K562 (cell line): Measurements from ENCODE around the gene EPHB6. TPM values are rescaled to one million over a fixed set of nuclear protein-coding genes. Genes with fewer than 3 reads are reported as not detected.
A peak's percentile ranks its signal among the peaks of the same experiment; 100 is the strongest.

Source experiments
- HDAC2 ChIP-seq: fragments of 450-650 bp; IDR thresholded peaks from 2 replicates; pipeline ENCODE4 v1.6.1; 2016; ENCODE audit warnings: mild to moderate bottlenecking
- HNRNPLL ChIP-seq: fragments of 200-400 bp; formaldehyde crosslinking; IDR thresholded peaks from 2 replicates; pipeline ENCODE4 v1.6.1; 2017; ENCODE audit warnings: low read length, low read depth, mild to moderate bottlenecking; ENCODE audit not compliant: poor library complexity, severe bottlenecking
- KLF1 ChIP-seq: fragments of 450-650 bp; IDR thresholded peaks from 2 replicates; pipeline ENCODE4 v1.6.1; 2016; ENCODE audit warnings: missing genetic modification characterization, missing compliant biosample characterization
- MYC ChIP-seq, 2 experiments: fragments of 250-450 bp in 1 of 2; sonication (Bioruptor Pico) in 1 of 2; IDR thresholded peaks; 2 replicates each; pipeline versions ENCODE4 v1.5.1 to v1.6.1; 2012 to 2021; ENCODE audit warnings: low read depth in 2 of 2, borderline replicate concordance in 1 of 2, improper control_type of control experiment in 1 of 2, low read length in 1 of 2, mild to moderate bottlenecking in 1 of 2, moderate library complexity in 1 of 2
- NFIC ChIP-seq: fragments of 450-650 bp; IDR thresholded peaks from 2 replicates; pipeline ENCODE4 v1.6.1; 2017; ENCODE audit warnings: mild to moderate bottlenecking, inconsistent platforms
- NR2C2 ChIP-seq, 2 experiments: fragments of 200-800 bp in 1 of 2; sonication (Bioruptor generic) in 1 of 2; sonication (generic) in 1 of 2; formaldehyde crosslinking in 1 of 2; IDR thresholded peaks; 2 replicates each; pipeline versions ENCODE4 v1.6.1 to v1.8.0; 2016 to 2022; ENCODE audit warnings: mild to moderate bottlenecking in 1 of 2, missing compliant biosample characterization in 1 of 2, missing genetic modification characterization in 1 of 2, missing genetic modification reagents in 1 of 2
- NRF1 ChIP-seq, 2 experiments: fragments of 450-650 bp; IDR thresholded peaks in 1 of 2; conservative IDR thresholded peaks in 1 of 2; 2 replicates each; pipeline ENCODE4 v1.6.1; 2014; ENCODE audit warnings: mild to moderate bottlenecking in 2 of 2
- PCBP1 ChIP-seq: fragments of 200-400 bp; formaldehyde crosslinking; IDR thresholded peaks from 2 replicates; pipeline ENCODE4 v1.6.1; 2018; ENCODE audit warnings: mild to moderate bottlenecking, low read depth, low read length; ENCODE audit not compliant: poor library complexity, severe bottlenecking
- POLR3G ChIP-seq: IDR thresholded peaks from 2 replicates; pipeline ENCODE4 v1.6.1; 2011; ENCODE audit not compliant: insufficient read length, insufficient replicate concordance; ENCODE audit errors: extremely low read depth
- polyA plus RNA-seq, 8 experiments: library from polyadenylated mRNA; depleted of rRNA in 4 of 8; stranded (reverse) in 5 of 8; unstranded in 3 of 8; fragments of >200 nt; fragmentation: Nextera tagmentation in 2 of 8; fragmentation: Illumina TruSeq in 1 of 8; extraction: Ambion mirVana in 2 of 8; extraction: Trizol in 1 of 8; gene quantifications; 2 replicates each; pipeline versions ENCODE4 v1.2.1 to v1.2.3, GENCODE V29; 2011 to 2014; ENCODE audit warnings: inconsistent platforms in 1 of 8, missing spikeins in 1 of 8
- total RNA-seq, 7 experiments: library from RNA; depleted of rRNA in 6 of 7; stranded (reverse); fragments of >200 nt in 6 of 7; fragmentation: Illumina TruSeq in 2 of 7; extraction: Trizol in 2 of 7; gene quantifications; 2 replicates each; pipeline versions ENCODE4 v1.2.1 to v1.2.3, GENCODE V29; 2011 to 2021; ENCODE audit warnings: low replicate concordance in 1 of 7
- TF ChIP-seq, protein P1 (sequence below), 2 experiments: IDR thresholded peaks; 2 replicates each; pipeline ENCODE4 v1.6.1; 2012; ENCODE audit warnings: improper control_type of control experiment in 2 of 2, low read depth in 2 of 2, low read length in 2 of 2, borderline replicate concordance in 1 of 2
- TF ChIP-seq, protein P2 (sequence below): fragments of 450-650 bp; conservative IDR thresholded peaks from 2 replicates; pipeline ENCODE4 v1.6.1; 2016; ENCODE audit warnings: missing genetic modification characterization, low read depth, mild to moderate bottlenecking, missing compliant biosample characterization, moderate library complexity
- TF ChIP-seq, protein P3 (sequence below): fragments of 250-450 bp; sonication (Bioruptor Pico); IDR thresholded peaks from 2 replicates; pipeline ENCODE4 v1.9.0; 2021; ENCODE audit warnings: mild to moderate bottlenecking, inconsistent platforms
- TF ChIP-seq, protein P4 (sequence below), 2 experiments: IDR thresholded peaks; 2 replicates each; pipeline ENCODE4 v1.6.1; 2011; ENCODE audit warnings: borderline replicate concordance in 1 of 2, control low read depth in 1 of 2, low read depth in 1 of 2, low read length in 1 of 2, mild to moderate bottlenecking in 1 of 2, mixed read lengths in 1 of 2, moderate library complexity in 1 of 2; ENCODE audit not compliant: insufficient read depth in 1 of 2, insufficient read length in 1 of 2, poor library complexity in 1 of 2, severe bottlenecking in 1 of 2; ENCODE audit errors: extremely low read depth in 1 of 2
- TF ChIP-seq, protein P5 (sequence below): sonication (generic); formaldehyde crosslinking; IDR thresholded peaks from 2 replicates; pipeline ENCODE4 v1.9.0; 2022; ENCODE audit warnings: mild to moderate bottlenecking, missing genetic modification reagents
- TF ChIP-seq, protein P6 (sequence below): fragments of 450-650 bp; IDR thresholded peaks from 2 replicates; pipeline ENCODE4 v1.6.1; 2016

Gene EPHB6
- total and polyA plus RNA-seq, 9 of the 15 experiments (the other 6 are each of a cell fraction or from before 2014, with no cell fraction given): 1.4 to 123 (median 7.6) TPM

DNA sequence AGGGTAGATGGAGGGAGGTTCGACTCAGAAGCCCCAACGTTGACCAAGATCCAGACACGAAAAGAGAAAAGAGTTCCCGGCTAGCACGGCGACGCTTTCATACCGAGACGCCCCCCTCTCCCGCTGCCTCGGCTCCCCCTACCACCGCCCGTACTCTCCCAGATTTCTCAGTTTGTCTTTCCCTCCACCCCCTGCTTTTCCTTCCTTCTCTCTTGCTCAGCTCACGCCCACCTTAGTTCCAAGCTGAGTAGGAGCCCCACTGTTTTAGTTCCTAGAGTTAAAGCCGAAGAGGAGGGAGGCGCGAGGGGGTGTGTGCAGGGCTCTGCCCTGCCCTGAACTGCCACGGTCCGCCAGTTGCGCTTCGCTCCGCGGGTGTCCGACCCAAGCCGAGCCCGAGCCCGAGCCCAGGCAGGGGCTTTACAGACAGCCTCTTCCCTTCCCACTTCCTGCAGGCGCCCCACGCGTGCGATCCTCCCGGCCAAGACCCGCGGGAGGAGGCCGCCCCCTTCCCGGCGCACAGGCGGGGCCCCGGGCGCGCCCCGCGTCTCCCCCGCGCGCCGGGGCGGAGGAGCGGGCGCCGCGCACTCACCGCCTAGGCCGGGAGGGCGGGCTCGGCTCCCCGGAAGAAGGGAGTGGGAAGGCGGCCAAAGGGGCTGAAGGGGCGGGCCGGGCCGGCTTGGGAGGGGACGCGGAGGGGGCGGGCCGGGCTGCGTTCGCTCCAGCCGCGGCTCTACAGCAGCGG, at the start of gene EPHB6 (continued):
- TF ChIP-seq, protein P1, sequence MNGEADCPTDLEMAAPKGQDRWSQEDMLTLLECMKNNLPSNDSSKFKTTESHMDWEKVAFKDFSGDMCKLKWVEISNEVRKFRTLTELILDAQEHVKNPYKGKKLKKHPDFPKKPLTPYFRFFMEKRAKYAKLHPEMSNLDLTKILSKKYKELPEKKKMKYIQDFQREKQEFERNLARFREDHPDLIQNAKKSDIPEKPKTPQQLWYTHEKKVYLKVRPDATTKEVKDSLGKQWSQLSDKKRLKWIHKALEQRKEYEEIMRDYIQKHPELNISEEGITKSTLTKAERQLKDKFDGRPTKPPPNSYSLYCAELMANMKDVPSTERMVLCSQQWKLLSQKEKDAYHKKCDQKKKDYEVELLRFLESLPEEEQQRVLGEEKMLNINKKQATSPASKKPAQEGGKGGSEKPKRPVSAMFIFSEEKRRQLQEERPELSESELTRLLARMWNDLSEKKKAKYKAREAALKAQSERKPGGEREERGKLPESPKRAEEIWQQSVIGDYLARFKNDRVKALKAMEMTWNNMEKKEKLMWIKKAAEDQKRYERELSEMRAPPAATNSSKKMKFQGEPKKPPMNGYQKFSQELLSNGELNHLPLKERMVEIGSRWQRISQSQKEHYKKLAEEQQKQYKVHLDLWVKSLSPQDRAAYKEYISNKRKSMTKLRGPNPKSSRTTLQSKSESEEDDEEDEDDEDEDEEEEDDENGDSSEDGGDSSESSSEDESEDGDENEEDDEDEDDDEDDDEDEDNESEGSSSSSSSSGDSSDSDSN (IDR thresholded peaks at IDR 0.05; ENCODE audit: borderline replicate concordance in 1 of 2, low read depth in 2 of 2, low read length in 2 of 2): peak in 1 of 2 experiments; percentile 23; a peak in 2 of 4 replicates
- TF ChIP-seq, protein P2, sequence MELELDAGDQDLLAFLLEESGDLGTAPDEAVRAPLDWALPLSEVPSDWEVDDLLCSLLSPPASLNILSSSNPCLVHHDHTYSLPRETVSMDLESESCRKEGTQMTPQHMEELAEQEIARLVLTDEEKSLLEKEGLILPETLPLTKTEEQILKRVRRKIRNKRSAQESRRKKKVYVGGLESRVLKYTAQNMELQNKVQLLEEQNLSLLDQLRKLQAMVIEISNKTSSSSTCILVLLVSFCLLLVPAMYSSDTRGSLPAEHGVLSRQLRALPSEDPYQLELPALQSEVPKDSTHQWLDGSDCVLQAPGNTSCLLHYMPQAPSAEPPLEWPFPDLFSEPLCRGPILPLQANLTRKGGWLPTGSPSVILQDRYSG (tag): no peak
- TF ChIP-seq NRF1 (conservative IDR thresholded peaks at IDR 0.05 in 1 of 2, IDR thresholded peaks at IDR 0.05 in 1 of 2) (peak; percentile 28 to 57), NR2C2 (CRISPR knock-in tag; IDR thresholded peaks at IDR 0.05) (no peak), NR2C2 (tag; IDR thresholded peaks at IDR 0.05) (no peak), NFIC (peak; percentile 62), KLF1 (0 out of 2 replicates have a peak, but pooled peaks have one; percentile 42), HNRNPLL (peak; percentile 99), MYC (IDR thresholded peaks at IDR 0.05; ENCODE audit: low read depth, low read length) (no peak), MYC (CRISPR knock-in tag; IDR thresholded peaks at IDR 0.05; ENCODE audit: borderline replicate concordance, low read depth) (peak; percentile 44; the same call in 1 of the 2 replicates), PCBP1 (peak; percentile 31), HDAC2 (0 out of 2 replicates have a peak, but pooled peaks have one; percentile 65), POLR3G (no peak)
- TF ChIP-seq, protein P3, sequence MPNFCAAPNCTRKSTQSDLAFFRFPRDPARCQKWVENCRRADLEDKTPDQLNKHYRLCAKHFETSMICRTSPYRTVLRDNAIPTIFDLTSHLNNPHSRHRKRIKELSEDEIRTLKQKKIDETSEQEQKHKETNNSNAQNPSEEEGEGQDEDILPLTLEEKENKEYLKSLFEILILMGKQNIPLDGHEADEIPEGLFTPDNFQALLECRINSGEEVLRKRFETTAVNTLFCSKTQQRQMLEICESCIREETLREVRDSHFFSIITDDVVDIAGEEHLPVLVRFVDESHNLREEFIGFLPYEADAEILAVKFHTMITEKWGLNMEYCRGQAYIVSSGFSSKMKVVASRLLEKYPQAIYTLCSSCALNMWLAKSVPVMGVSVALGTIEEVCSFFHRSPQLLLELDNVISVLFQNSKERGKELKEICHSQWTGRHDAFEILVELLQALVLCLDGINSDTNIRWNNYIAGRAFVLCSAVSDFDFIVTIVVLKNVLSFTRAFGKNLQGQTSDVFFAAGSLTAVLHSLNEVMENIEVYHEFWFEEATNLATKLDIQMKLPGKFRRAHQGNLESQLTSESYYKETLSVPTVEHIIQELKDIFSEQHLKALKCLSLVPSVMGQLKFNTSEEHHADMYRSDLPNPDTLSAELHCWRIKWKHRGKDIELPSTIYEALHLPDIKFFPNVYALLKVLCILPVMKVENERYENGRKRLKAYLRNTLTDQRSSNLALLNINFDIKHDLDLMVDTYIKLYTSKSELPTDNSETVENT (CRISPR knock-in tag): no peak
- TF ChIP-seq, protein P4, sequence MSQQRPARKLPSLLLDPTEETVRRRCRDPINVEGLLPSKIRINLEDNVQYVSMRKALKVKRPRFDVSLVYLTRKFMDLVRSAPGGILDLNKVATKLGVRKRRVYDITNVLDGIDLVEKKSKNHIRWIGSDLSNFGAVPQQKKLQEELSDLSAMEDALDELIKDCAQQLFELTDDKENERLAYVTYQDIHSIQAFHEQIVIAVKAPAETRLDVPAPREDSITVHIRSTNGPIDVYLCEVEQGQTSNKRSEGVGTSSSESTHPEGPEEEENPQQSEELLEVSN (IDR thresholded peaks at IDR 0.05; ENCODE audit: borderline replicate concordance in 1 of 2, extremely low read depth in 1 of 2, insufficient read depth in 1 of 2, insufficient read length in 1 of 2, low read depth in 1 of 2, low read length in 1 of 2, poor library complexity in 1 of 2, severe bottlenecking in 1 of 2): peak in 1 of 2 experiments; percentile 53
- TF ChIP-seq, protein P5, sequence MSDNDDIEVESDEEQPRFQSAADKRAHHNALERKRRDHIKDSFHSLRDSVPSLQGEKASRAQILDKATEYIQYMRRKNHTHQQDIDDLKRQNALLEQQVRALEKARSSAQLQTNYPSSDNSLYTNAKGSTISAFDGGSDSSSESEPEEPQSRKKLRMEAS (CRISPR knock-in tag): peak; percentile 52; the same call in 1 of the 2 replicates
- TF ChIP-seq, protein P6, sequence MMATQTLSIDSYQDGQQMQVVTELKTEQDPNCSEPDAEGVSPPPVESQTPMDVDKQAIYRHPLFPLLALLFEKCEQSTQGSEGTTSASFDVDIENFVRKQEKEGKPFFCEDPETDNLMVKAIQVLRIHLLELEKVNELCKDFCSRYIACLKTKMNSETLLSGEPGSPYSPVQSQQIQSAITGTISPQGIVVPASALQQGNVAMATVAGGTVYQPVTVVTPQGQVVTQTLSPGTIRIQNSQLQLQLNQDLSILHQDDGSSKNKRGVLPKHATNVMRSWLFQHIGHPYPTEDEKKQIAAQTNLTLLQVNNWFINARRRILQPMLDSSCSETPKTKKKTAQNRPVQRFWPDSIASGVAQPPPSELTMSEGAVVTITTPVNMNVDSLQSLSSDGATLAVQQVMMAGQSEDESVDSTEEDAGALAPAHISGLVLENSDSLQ: no peak
